C1 segment of cervical spinal cord (tissue), 14 donors: ENCODE data around the gene FAM135A.

Source experiments
- DNase-seq, 14 donors: peaks; one replicate each; lab custom pipeline; 2025; lab: John Stamatoyannopoulos, UW

Gene FAM135A

DNA sequence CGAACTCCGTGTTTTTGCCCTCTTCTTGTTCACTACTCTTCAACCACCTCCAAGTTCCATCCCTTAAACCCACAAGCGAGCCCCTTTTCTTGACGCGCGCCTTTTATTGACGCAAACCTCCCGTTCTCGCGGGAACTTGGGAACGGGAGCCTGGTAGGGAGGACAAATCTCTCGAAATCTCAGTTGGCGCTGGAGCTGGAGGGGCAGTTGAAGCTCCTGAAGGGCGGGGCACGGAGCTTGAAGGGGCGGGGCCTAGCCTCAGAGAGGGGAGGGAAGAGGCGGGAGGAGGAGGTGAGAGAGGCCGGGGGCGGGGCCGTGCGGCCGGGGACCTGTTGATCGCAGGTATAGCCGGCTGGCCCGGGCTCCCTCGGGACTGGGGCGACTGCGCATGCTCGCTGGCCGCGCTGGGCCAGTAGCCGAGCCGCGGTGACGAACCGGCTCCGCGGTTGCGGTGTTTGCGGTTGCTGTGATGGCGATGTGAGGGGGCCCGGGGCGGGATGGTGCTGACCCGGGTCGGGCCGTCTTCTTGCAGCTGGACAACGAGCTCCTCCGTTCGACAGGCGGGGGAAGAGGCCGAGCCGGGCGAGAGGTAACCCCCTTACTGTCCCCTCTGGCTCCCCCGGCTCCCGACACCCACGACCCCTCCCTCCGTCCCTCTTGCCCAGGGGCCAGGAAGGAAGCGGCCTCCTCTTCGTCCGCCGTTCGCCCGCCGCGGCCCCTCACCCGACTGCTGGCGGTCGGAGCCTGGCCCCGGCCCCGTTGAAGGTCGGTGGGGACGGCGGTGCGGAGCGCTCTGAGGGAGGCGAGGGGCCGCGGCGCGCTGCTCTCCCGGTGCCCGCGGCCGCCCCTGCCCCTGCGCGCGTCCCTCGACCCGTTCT lies at the start of gene FAM135A:
TSS of gene FAM135A (plus strand) at position 395 of the 878 bp plus-strand sequence. CDS start 14,835 bp downstream, outside the sequence.
- DNase-seq = peak; percentile 65 to 100 (median 92)

DNA sequence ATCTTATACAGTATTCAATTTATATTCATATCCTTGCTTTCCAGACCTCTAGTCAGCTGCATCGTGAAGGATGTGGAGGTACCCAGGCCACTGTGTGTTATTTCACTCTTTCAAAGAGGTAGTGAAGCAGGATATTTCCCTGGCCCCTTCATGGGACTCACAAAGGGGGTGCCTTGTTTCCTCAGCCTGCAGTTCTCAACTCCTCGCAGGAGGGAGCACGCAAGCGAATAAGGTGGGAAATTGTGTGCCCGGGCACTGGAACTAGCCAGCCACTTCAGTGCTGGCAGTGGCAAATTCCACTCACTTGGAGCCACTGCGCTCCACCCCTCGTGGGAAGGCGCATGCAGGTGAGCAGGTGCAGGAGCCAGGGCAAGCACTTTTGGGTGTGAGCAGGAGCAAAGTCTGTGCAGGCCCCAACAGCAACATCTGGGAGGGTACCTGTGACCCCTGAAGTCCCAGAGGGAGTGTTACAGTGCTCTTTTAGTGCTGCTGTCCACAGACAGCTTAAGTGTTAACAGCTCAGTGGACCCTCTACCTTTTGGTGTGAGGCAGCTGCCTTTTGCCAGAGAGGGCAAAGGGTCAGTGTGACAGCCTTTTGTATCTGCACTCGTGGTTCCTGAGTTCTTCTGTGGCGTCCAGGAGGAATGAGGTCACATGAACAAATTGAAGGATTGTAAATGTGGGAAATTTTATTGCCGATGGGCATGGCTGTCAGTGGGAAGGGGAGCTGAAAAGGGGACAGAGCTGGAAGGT lies 49.4 kb upstream of the FAM135A start:
- no peak for DNase-seq

DNA sequence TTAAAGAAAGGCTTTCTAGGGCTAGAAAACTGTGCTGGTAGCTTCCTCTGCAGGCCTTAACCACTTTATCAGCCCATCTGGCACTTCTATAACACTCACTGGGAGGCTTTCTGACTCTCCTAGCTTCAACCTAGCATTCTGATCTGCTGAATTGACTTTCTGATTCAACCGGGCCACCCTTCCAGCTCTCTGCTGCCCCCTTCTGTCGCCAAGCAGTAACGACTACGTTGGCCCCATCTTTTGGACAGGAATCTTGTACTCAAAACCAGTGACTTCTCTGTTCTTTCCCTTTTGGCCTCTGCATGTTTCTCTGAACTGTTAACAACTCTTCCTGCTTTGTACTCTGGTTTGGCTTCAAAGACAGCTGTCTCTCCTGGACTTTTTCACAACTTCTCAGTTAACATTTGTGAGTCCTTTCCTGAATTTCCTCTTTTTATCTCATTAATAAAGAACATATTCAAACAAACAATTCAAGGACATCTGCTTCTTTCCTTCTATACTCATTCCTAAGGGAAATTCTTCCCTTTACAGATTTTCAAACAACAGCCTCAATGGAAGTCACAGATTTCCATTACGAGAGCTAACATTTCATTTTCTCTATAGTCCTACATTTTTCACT lies 43.9 kb upstream of the FAM135A start:
- DNase-seq = peak in 11 of 14 donors; percentile 7 to 71 (median 29)

DNA sequence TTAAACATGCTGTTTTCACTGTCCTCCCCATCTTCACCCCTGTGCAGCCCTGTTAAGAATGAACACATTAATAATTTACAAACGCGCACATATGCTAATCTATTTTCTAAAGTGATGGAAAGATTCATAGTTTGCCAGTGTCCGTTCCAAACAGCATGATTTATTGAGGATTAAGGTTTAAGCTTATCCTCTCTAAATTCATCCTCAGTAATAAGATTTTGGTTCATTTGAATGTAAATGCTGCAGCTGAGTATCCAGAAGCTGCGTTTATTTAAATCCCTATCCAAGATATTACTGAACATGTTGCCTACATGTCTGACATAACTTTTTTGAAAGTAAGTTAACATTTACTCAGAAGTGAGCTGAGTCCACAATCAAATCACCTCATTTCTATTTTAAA lies 42.8 kb upstream of the FAM135A start:
- DNase-seq = no peak

DNA sequence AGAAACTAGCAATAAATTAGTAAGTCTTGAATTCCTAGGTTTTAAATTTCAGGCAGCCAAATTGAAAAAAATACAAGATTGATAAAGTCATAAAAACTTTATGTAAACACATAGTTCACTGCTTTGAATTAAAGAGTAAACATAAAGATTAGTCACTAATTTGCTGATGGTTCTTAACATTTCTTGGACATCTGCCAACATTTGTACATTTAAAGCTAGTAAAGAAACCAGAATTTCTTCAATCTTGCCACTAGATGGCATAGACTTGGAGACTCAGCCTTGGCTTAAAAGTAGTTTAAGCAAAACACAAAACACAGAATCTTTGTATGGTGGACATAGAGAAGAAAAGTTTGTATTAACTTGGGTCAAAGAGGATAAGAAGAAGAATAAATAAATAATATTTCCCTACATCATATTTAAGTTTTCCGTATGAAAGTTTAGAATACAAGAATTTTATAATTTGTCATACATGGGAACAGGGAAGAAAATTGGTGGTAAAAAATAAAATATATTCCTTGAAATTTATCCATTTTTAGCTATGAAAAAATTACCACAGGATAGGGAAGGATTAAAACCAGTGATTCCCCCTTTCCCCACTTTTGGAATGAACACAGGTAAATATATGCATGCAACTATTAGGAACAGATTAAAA lies 41.7 kb upstream of the FAM135A start:
- DNase-seq = no peak

DNA sequence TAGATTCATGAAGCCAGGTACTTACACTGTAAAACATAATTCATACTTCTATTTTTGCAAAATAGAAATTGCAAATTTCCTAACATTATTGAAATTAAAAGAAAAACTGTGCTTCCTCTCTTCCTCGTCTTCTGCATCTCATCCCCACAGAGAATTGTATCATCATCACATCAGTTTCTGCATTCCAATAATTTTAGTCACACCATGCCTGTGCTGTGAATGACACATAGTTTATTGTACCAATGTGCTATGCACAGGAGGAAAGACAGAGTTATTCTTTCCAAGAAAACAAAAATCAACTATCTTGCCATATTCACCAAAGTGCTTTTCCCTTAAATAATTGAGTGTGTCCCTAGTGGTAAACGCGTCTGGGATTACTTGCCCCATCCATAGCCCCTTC lies 38.1 kb upstream of the FAM135A start:
- no peak for DNase-seq

DNA sequence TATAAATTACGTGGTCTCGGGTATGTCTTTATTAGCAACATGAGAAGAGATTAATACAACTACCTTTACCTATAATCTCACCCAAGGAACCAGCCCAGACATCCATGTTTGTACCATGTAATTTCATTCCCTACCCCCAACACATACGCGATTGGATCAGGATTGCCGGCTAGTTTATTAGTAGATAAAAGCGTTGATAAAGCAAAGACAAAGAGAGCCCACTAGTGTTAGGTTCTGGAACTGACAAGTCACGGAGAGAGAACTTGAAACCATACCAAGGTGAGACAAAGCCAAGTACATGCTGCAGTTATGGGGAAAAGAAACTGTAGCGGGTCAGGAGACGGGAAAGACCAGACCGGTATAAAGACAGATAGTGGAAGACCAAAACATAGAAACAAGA lies 37.4 kb upstream of the FAM135A start:
- no peak for DNase-seq

DNA sequence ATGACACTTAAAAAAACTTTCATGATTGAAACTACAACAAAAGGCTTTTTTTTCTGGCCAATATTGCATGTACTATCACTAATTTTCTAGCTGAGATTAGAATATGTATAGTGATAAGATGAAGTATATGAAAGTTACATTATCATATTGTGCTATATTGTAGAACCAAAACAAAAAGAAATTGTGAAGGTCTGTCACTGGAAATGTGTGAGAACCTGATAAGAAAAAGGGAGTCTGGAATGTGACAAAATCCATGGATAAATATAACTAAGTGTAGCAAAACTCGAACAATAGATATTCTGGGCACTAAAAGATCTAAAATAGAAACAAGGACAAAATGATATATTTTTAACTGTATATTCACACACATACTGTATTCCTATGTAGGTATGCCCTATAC lies 36.7 kb upstream of the FAM135A start:
- DNase-seq = no peak

DNA sequence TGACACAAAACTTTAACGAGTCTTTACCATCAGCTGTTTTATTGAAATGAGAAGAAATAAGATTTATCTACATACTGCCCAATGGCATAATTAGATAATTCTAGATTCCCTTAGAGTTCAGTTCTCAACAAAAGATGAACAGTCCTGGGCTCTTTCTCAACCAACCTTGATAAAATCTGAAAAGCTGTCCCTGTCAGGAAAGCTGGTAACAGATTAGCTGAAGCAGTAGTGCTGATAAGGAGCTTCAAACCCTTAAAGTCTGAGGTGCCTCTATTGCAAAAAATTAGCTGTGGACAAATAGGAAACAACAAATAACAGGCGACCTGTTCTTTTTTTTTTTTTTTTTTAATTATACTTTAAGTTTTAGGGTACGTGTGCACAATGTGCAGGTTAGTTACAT lies 35.9 kb upstream of the FAM135A start:
- no peak for DNase-seq

DNA sequence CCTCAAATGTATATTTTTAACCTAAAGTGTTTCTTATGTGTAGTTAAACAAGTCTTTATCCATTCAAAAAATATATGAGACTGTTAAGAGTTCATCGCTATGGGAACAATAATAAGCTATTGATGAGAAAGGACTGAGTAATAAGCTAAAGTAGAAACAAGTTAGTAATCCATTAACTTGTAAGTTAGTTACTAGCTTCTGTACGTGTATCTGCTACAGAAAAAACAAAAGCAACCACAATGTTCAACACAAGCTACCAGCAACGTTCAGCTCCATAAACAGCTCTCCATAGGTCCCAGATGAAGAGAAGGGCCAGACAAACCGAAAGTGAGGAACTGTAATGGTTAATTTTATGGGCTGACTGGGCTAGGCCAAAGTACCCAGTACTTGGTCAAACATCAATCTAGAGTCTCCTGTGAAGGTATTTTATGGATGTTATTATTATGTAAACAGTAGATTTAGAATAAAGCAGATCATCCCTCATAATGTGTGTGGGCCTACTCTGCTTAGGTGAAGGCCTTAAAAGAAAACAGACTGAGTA lies 33.8 kb upstream of the FAM135A start:
- no peak for DNase-seq

DNA sequence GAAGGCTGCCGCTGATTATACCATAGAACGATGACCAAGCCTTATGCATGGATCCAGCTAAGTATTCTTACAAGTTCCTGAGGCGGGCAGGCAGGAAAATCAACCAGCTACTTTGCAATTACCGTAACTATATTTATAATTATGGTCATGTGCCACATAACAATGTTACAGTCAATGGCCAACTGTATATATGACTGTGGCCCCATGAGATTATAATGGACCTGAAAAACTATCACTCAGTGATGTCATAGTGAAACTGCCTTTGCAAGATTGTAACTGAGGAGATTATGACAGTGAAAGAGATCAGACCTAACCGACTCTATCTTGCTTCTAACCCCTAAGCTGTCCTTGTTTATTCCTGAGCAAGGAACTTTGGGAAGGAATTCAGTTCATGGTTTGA lies 33.1 kb upstream of the FAM135A start:
- DNase-seq = no peak

DNA sequence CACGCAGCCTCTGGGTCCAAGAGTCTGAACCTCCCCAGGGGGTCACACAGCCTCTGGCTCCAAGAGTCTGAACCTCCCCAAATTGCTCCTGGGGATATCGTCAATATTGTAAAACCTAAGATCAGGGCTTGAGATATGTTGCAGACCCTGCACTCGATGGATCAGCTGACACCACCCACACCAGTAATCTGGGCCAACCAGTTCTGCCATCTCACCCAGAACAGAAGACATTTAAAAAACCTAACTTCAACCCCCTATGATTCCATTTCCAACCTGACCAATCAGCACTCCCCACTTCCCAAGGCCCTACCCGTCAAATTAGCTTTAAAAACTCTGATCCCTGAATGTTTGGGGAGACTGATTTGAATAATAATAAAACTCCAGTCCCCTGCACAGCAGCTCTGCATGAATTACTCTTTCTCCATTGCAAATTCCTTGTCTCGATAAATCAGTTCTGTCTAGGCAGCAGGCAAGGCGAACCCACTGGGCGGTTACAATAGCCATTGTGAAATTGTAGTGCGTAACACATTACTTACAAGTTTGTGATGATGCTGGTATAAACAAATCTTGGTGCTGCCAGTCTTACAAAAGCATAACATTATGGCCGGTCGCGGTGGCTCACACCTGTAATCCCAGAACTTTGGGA lies 32.4 kb upstream of the FAM135A start:
- DNase-seq = no peak

DNA sequence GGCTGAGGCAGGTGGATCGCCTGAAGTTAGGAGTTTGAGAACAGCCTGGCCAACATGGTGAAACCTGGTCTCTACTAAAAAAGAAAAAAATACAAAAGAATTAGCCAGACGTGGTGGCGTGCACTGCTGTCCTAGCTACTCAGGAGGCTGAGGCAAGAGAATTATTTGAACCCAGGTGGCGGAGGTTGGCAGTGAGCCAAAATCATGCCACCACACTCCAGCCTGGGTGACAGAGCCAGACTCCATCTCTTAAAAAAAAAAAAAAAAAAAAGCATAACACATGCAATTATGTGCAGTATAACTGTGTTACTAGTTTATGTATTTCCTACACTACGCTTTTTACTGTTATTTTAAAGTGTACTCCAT lies 31.9 kb upstream of the FAM135A start:
- DNase-seq = no peak

DNA sequence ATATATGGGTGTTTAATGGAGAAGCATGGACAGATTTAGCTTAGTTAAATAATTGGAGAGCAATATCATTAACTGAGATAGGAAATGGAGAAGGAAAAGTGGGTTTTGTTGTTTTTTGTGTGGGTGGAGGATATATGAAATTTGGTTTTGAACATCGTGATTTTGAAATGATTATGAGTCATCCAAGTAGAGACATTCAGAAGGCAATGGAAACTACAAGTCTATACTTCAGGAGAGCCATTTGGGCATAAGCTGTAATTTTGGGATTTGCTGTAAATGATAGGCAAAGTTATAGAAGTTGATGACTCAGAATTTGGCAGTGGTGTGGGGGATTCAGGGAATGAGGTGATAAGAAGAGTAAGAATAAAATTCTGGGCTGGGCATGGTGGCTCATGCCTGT lies 27.4 kb upstream of the FAM135A start:
- DNase-seq = no peak

DNA sequence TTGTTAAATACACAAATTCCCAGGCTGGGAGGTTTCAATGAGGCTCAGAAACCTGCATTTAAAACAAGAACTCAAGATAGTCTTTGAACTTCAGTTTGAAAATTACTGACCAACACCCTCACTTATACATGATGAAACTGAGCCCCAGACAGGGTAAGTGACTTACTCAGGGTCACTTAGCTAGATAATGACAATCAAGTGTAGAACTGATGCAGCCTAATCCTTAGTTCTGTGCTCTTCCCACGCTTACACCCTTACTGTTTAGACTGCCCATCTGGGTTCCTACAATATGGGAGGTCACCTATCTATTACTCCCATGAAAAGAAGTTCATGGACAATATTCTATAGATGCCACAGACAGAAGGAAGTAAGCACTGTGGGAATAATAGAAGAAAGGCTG lies 24.5 kb upstream of the FAM135A start:
- DNase-seq = no peak

DNA sequence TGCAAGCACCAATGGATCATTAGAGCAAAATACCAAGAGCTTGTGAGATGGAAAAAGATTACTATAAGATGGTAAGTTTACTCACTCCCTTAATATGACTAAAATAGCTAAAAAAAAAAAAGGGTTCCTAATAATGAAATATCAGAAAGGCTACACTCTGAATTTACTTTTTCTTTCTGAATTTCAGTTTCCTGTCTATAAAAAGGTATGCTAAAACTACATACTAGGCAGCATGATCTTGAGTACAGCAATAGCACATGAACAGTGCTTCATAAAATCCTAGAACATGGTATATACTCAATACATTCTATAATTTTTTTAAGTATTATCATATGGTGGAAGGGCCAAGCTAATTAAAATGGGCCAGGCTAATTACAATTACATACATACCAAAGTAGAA lies 24.0 kb upstream of the FAM135A start:
- no peak for DNase-seq

DNA sequence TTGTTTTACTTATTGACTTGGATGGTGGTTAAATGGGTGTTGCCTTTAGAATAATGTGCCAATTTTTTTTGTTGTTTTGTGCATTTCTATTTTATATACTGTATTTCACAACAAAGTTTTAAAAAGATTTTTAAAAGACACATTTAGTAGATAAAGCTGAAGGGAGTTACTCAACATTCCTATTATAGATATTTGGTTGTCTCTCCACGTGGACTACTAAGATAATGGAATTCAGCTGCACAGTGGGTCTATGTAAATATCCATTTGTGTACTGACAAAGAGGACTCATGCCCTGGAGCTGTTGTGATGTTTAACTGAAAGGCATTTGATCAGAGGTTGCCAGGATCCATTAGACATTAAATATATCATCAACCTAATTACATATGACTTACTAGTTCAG lies 23.2 kb upstream of the FAM135A start:
- DNase-seq = no peak

DNA sequence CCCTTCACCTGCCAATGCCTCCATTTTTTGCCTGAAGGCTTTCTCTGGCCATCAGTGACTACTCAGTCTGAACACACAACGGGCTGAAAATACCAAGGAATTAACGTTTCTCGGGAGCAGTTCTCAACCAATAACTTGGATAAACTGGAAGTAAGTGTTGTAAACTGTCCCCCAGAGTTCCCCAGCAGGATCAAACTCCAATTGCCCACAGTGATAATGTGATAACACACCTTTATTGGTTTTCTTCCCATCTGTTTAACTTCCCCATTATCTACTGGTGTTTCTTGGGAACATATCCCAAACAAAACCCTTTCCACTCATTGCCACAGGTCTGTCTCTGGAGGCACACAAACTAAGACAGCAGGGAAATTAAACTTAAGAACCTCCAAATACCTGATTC lies 21.8 kb upstream of the FAM135A start:
- no peak for DNase-seq

DNA sequence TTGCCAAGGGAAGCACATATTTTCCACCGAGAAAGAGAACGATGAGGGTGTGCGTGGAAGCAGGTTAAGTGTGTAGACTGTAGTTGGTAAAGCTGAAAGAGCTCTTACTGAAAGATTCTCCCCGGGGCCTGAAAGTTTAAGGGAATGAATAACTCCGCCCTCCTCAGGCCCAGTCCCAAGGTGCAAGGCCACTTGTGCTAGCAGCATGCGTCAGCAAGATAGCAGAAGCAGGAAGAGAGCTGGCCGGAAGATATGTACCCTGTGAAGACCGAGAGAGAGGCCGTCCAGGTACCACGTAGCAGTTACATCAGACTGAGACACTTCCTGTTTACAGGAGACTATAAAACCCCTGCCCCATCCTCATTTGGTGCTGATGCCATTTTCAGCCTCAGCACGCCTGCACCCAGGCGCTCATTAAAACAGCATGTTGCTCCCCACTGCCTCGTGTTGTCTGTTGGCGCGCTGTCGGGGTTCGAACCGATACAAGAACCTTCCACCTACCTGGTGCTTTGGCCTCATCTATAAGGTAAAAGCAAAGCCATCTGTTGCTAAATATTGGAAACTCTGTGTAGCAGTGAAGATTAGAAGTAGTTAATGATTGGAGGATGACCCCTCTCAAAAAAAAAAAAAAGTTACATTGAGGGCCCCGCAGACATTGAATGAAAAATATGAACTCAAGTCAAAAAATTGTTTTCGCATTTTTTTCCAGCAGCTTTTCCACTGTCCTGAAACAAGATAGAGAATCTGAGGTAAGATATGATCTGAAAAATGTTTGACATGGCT lies 18.6 kb upstream of the FAM135A start:
- no peak for DNase-seq

DNA sequence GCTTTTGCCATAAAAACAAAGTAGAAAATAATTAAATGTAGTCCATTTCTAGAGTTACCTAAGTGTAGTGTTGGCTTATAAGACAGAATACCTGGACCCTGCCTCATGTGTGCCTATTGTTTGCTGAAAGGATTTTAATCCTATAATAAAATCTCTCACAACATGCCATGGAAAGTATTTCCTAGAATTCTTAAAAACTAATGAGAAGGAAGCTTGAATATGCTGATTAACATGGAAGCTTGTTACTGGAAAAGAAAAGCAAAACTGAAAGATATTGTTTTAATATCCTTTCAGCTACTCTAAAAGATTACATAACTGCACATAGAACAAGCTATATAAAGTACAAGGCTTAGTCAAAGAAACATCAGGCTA lies 18.0 kb upstream of the FAM135A start:
- DNase-seq = no peak

DNA sequence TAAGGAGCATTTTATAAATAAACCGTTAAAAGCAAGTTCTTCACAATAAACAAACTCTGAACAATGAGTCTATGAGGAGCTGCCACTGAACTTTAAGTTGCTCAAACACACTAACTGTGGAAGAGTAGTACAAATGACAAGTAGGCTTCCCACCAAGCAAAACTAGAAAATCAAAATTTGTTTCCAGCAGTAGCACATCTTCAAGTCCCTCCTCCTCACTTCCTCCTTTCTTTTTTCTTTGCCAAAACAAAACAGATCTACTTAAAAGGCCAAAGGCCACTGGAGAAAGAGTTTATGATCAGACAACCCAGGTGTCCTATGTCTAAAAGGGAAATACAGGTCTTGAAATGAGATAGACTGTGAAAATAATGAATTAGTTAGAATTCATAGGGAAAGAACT lies 17.1 kb upstream of the FAM135A start:
- DNase-seq = no peak
